ENCODE results near the gene HDAC4.

Gene HDAC4

GRCh38 chr2:239073745-239074530 lies 326.9 kb downstream of the HDAC4 start:
- Histone ChIP-seq H3K4me1 (ENCODE audit: control insufficient read depth in 1 of 2, insufficient read depth in 2 of 2, low read length in 2 of 2) (peaks cover 0 to 2% of the 10 kb centered on the region in 2 experiments), H3K14ac (ENCODE audit: low read length) (no peak overlapping the region), H3K4me2 (ENCODE audit: low read length) (no peak overlapping the region), H3K79me2 (ENCODE audit: control insufficient read depth, insufficient read depth, low read length, poor library complexity) (no peaks in the 10 kb centered on the region), H4K8ac (ENCODE audit: low read depth, low read length) (no peak overlapping the region), H3K23ac (ENCODE audit: low read length) (no peak overlapping the region), H4K91ac (ENCODE audit: low read depth, low read length) (no peak overlapping the region), H2AFZ (ENCODE audit: insufficient read depth, low read length, poor library complexity) (no peak overlapping the region), H3K18ac (ENCODE audit: low read length) (no peak overlapping the region), H3K27me3 (ENCODE audit: insufficient read depth, low read length) (no peaks in the 10 kb centered on the region), H3K79me1 (ENCODE audit: low read length) (no peaks in the 10 kb centered on the region), H2BK120ac (ENCODE audit: insufficient read depth, low read length, poor library complexity) (no peak overlapping the region), H3K27ac (ENCODE audit: low read depth, low read length) (no peak overlapping the region), H3K9me3 (ENCODE audit: insufficient read depth, low read depth, low read length) (peaks cover 2% of the 10 kb centered on the region), H3K36me3 (ENCODE audit: control insufficient read depth in 1 of 2, insufficient read depth in 2 of 2, low read length in 2 of 2) (no peaks in the 10 kb centered on the region), H3K4ac (ENCODE audit: low read depth, low read length) (no peak overlapping the region), H2BK5ac (ENCODE audit: low read depth, low read length, poor library complexity) (no peak overlapping the region), H2BK12ac (ENCODE audit: low read length) (no peak overlapping the region), H2AK5ac (ENCODE audit: low read length) (no peak overlapping the region), H4K12ac (ENCODE audit: low read depth, low read length) (no peak overlapping the region), H3K4me3 (ENCODE audit: low read depth, low read length) (no peak overlapping the region), H3K9ac (ENCODE audit: low read length) (no peak overlapping the region)
- no CpG with 5 or more reads among the region's 18 CpGs for WGBS (ENCODE audit: extremely low coverage, insufficient coverage, insufficient read length)
- DNase-seq = no peak

GRCh38 chr2:239073270-239073669 lies 327.6 kb downstream of the HDAC4 start:
- no peak overlapping the region for H3K18ac ChIP-seq (ENCODE audit: low read length)
- no CpG with 5 or more reads among the region's 12 CpGs for WGBS (ENCODE audit: extremely low coverage, insufficient coverage, insufficient read length)
- H4K8ac ChIP-seq (ENCODE audit: low read depth, low read length) = no peak overlapping the region
- no peak overlapping the region for H3K4me3 ChIP-seq (ENCODE audit: low read depth, low read length)
- no peak overlapping the region for H3K4me2 ChIP-seq (ENCODE audit: low read length)
- no peaks in the 10 kb centered on the region for H3K36me3 ChIP-seq (ENCODE audit: control insufficient read depth in 1 of 2, insufficient read depth in 2 of 2, low read length in 2 of 2)
- H3K9ac ChIP-seq (ENCODE audit: low read length) = no peak overlapping the region
- no peak overlapping the region for H3K4ac ChIP-seq (ENCODE audit: low read depth, low read length)
- no peak overlapping the region for H3K27ac ChIP-seq (ENCODE audit: low read depth, low read length)
- peaks cover 0 to 2% of the 10 kb centered on the region in 2 experiments for H3K4me1 ChIP-seq (ENCODE audit: control insufficient read depth in 1 of 2, insufficient read depth in 2 of 2, low read length in 2 of 2)
- no peaks in the 10 kb centered on the region for H3K27me3 ChIP-seq (ENCODE audit: insufficient read depth, low read length)
- H2BK5ac ChIP-seq (ENCODE audit: low read depth, low read length, poor library complexity) = no peak overlapping the region
- H2AK5ac ChIP-seq (ENCODE audit: low read length) = no peak overlapping the region
- H3K79me1 ChIP-seq (ENCODE audit: low read length) = no peaks in the 10 kb centered on the region
- no peak overlapping the region for H3K23ac ChIP-seq (ENCODE audit: low read length)
- no peak overlapping the region for H4K12ac ChIP-seq (ENCODE audit: low read depth, low read length)
- H3K79me2 ChIP-seq (ENCODE audit: control insufficient read depth, insufficient read depth, low read length, poor library complexity) = no peaks in the 10 kb centered on the region
- no peak for DNase-seq
- H4K91ac ChIP-seq (ENCODE audit: low read depth, low read length) = no peak overlapping the region
- no peak overlapping the region for H2BK120ac ChIP-seq (ENCODE audit: insufficient read depth, low read length, poor library complexity)
- no peak overlapping the region for H2AFZ ChIP-seq (ENCODE audit: insufficient read depth, low read length, poor library complexity)
- no peak overlapping the region for H3K14ac ChIP-seq (ENCODE audit: low read length)
- H3K9me3 ChIP-seq (ENCODE audit: insufficient read depth, low read depth, low read length) = peaks cover 2% of the 10 kb centered on the region
- no peak overlapping the region for H2BK12ac ChIP-seq (ENCODE audit: low read length)

DNA sequence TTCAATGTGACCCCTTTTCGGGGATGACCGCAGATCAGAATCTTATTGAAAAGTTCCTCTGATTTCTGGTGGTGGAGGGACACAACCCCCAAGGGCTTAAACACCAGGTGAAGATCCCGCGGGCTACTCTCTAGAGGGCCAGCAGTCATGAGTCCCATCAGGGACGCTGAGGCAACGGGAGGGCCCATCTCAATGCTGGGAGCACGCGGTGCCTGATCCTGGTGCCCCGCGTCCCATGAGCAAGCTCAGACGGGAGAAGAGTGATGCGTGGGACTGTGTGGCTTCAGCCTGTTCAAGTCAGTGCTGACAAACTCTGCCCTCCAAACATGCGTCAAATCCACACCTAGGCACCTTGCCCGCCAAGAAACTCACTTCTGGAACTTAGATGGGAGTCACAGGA lies 328.0 kb downstream of the HDAC4 start:
- no peak overlapping the region for H2BK12ac ChIP-seq (ENCODE audit: low read length)
- H2AFZ ChIP-seq (ENCODE audit: insufficient read depth, low read length, poor library complexity) = no peak overlapping the region
- H3K9me3 ChIP-seq (ENCODE audit: insufficient read depth, low read depth, low read length) = peaks cover 2% of the 10 kb centered on the region
- H2BK120ac ChIP-seq (ENCODE audit: insufficient read depth, low read length, poor library complexity) = no peak overlapping the region
- H2AK5ac ChIP-seq (ENCODE audit: low read length) = no peak overlapping the region
- H3K79me1 ChIP-seq (ENCODE audit: low read length) = no peaks in the 10 kb centered on the region
- no peak overlapping the region for H3K9ac ChIP-seq (ENCODE audit: low read length)
- peaks cover 0 to 2% of the 10 kb centered on the region in 2 experiments for H3K4me1 ChIP-seq (ENCODE audit: control insufficient read depth in 1 of 2, insufficient read depth in 2 of 2, low read length in 2 of 2)
- H3K14ac ChIP-seq (ENCODE audit: low read length) = no peak overlapping the region
- H3K4ac ChIP-seq (ENCODE audit: low read depth, low read length) = no peak overlapping the region
- H3K27me3 ChIP-seq (ENCODE audit: insufficient read depth, low read length) = no peaks in the 10 kb centered on the region
- DNase-seq = no peak
- no peak overlapping the region for H4K8ac ChIP-seq (ENCODE audit: low read depth, low read length)
- H3K23ac ChIP-seq (ENCODE audit: low read length) = no peak overlapping the region
- no CpG with 5 or more reads among the region's 14 CpGs for WGBS (ENCODE audit: extremely low coverage, insufficient coverage, insufficient read length)
- H4K12ac ChIP-seq (ENCODE audit: low read depth, low read length) = no peak overlapping the region
- H3K4me3 ChIP-seq (ENCODE audit: low read depth, low read length) = no peak overlapping the region
- H3K36me3 ChIP-seq (ENCODE audit: control insufficient read depth in 1 of 2, insufficient read depth in 2 of 2, low read length in 2 of 2) = no peaks in the 10 kb centered on the region
- no peak overlapping the region for H3K4me2 ChIP-seq (ENCODE audit: low read length)
- H4K91ac ChIP-seq (ENCODE audit: low read depth, low read length) = no peak overlapping the region
- H2BK5ac ChIP-seq (ENCODE audit: low read depth, low read length, poor library complexity) = no peak overlapping the region
- H3K27ac ChIP-seq (ENCODE audit: low read depth, low read length) = no peak overlapping the region
- H3K18ac ChIP-seq (ENCODE audit: low read length) = no peak overlapping the region
- no peaks in the 10 kb centered on the region for H3K79me2 ChIP-seq (ENCODE audit: control insufficient read depth, insufficient read depth, low read length, poor library complexity)

GRCh38 chr2:239070466-239070865 lies 330.4 kb downstream of the HDAC4 start:
- Histone ChIP-seq H3K36me3 (ENCODE audit: control insufficient read depth in 1 of 2, insufficient read depth in 2 of 2, low read length in 2 of 2) (peaks cover 0 to 2% of the 10 kb centered on the region in 2 experiments), H3K18ac (ENCODE audit: low read length) (no peak overlapping the region), H4K8ac (ENCODE audit: low read depth, low read length) (no peak overlapping the region), H2BK5ac (ENCODE audit: low read depth, low read length, poor library complexity) (no peak overlapping the region), H3K4me3 (ENCODE audit: low read depth, low read length) (no peak overlapping the region), H2AK5ac (ENCODE audit: low read length) (no peak overlapping the region), H3K4me2 (ENCODE audit: low read length) (no peak overlapping the region), H3K9ac (ENCODE audit: low read length) (no peak overlapping the region), H3K23ac (ENCODE audit: low read length) (no peak overlapping the region), H4K91ac (ENCODE audit: low read depth, low read length) (no peak overlapping the region), H3K27ac (ENCODE audit: low read depth, low read length) (no peak overlapping the region), H4K12ac (ENCODE audit: low read depth, low read length) (no peak overlapping the region), H3K4me1 (ENCODE audit: control insufficient read depth in 1 of 2, insufficient read depth in 2 of 2, low read length in 2 of 2) (peaks cover 0 to 2% of the 10 kb centered on the region in 2 experiments), H3K79me2 (ENCODE audit: control insufficient read depth, insufficient read depth, low read length, poor library complexity) (no peaks in the 10 kb centered on the region), H3K14ac (ENCODE audit: low read length) (no peak overlapping the region), H2AFZ (ENCODE audit: insufficient read depth, low read length, poor library complexity) (no peak overlapping the region), H3K27me3 (ENCODE audit: insufficient read depth, low read length) (no peaks in the 10 kb centered on the region), H3K4ac (ENCODE audit: low read depth, low read length) (no peak overlapping the region), H3K9me3 (ENCODE audit: insufficient read depth, low read depth, low read length) (peaks cover 2% of the 10 kb centered on the region), H2BK120ac (ENCODE audit: insufficient read depth, low read length, poor library complexity) (no peak overlapping the region), H2BK12ac (ENCODE audit: low read length) (no peak overlapping the region), H3K79me1 (ENCODE audit: low read length) (no peaks in the 10 kb centered on the region)
- no CpG with 5 or more reads among the region's 9 CpGs for WGBS (ENCODE audit: extremely low coverage, insufficient coverage, insufficient read length)
- DNase-seq = no peak
